Subcutaneous abdominal adipose tissue (tissue), 5 donors: ENCODE measurements around the gene PRELID1.
"Not testable (repeated sequence)": the region's sequence is repeated elsewhere in the genome, so short reads cannot be mapped to it uniquely, and the experiment has no call there.

ENCODE experiments used
- H3K27ac ChIP-seq: one replicate; pipeline ENCODE4 v1.7.0; 2013; ENCODE audit warnings: low read depth, mild to moderate bottlenecking, inconsistent platforms, low read length, moderate library complexity
- H3K27me3 ChIP-seq, 5 donors: one replicate each; pipeline ENCODE4 v1.7.0; 2013; ENCODE audit warnings: low read length in 5 of 5, inconsistent platforms in 1 of 5; ENCODE audit not compliant: control insufficient read depth in 5 of 5, insufficient read depth in 4 of 5
- H3K36me3 ChIP-seq, 5 donors: one replicate each; pipeline ENCODE4 v1.7.0; 2013; ENCODE audit warnings: low read length in 5 of 5; ENCODE audit not compliant: control insufficient read depth in 5 of 5, insufficient read depth in 5 of 5
- H3K4me1 ChIP-seq, 5 donors: one replicate each; pipeline ENCODE4 v1.7.0; 2013; ENCODE audit warnings: low read length in 5 of 5, mild to moderate bottlenecking in 3 of 5, moderate library complexity in 1 of 5; ENCODE audit not compliant: control insufficient read depth in 5 of 5, insufficient read depth in 5 of 5
- H3K4me3 ChIP-seq, 5 donors: one replicate each; pipeline ENCODE4 v1.7.0; 2013; ENCODE audit warnings: low read length in 5 of 5, low read depth in 1 of 5
- H3K9ac ChIP-seq, 5 donors: one replicate each; pipeline ENCODE4 v1.7.0; 2013; ENCODE audit warnings: low read length in 5 of 5, mild to moderate bottlenecking in 4 of 5, moderate library complexity in 3 of 5
- H3K9me3 ChIP-seq, 5 donors: one replicate each; pipeline ENCODE4 v1.7.0; 2013; ENCODE audit warnings: low read length in 5 of 5; ENCODE audit not compliant: control insufficient read depth in 5 of 5
- donor health status: healthy.
- donor health status: healthy.
- donor health status: healthy.
- donor health status: healthy.
- donor health status: healthy.

The PRELID1 gene

GRCh38 chr5:177334781-177335700, 31.4 kb downstream of the PRELID1 start:
- H3K27me3 ChIP-seq: no peaks in the 10 kb centered on the region
- H3K9me3 ChIP-seq: no peaks in the 10 kb centered on the region
- H3K4me1 ChIP-seq: no peaks in the 10 kb centered on the region
- H3K9ac ChIP-seq: no peak overlapping the region
- no peak overlapping the region for H3K4me3 ChIP-seq
- H3K36me3 ChIP-seq: peaks cover 0 to 98% (median 90%) of the 10 kb centered on the region in 5 donors
- no peak overlapping the region for H3K27ac ChIP-seq

- Histone ChIP-seq H3K4me1 (no peaks in the 10 kb centered on the region), H3K9me3 (no peaks in the 10 kb centered on the region), H3K36me3 (peaks cover 0 to 91% (median 84%) of the 10 kb centered on the region in 5 donors), H3K9ac (no peak overlapping the region), H3K27ac (no peak overlapping the region), H3K27me3 (no peaks in the 10 kb centered on the region), H3K4me3 (no peak overlapping the region)
Observed at GRCh38 chr5:177335701-177336065, 32.1 kb downstream of the PRELID1 start.

GRCh38 chr5:177336112-177336511, 32.5 kb downstream of the PRELID1 start:
- Histone ChIP-seq H3K9ac (no peak overlapping the region), H3K4me1 (no peaks in the 10 kb centered on the region), H3K9me3 (no peaks in the 10 kb centered on the region), H3K27ac (no peak overlapping the region), H3K4me3 (no peak overlapping the region), H3K27me3 (no peaks in the 10 kb centered on the region), H3K36me3 (peaks cover 0 to 87% (median 80%) of the 10 kb centered on the region in 5 donors)

- no peaks in the 10 kb centered on the region for H3K9me3 ChIP-seq
- H3K36me3 ChIP-seq: peaks cover 5 to 87% (median 77%) of the 10 kb centered on the region in 5 donors
- no peak overlapping the region for H3K4me3 ChIP-seq
- H3K9ac ChIP-seq: no peak overlapping the region
- no peaks in the 10 kb centered on the region for H3K4me1 ChIP-seq
- H3K27ac ChIP-seq: no peak overlapping the region
- H3K27me3 ChIP-seq: no peaks in the 10 kb centered on the region
Observed at GRCh38 chr5:177336603-177337494, 33.2 kb downstream of the PRELID1 start.

- H3K9me3 ChIP-seq: no peaks in the 10 kb centered on the region
- peaks cover 6 to 75% (median 66%) of the 10 kb centered on the region in 5 donors for H3K36me3 ChIP-seq
- H3K27me3 ChIP-seq: no peaks in the 10 kb centered on the region
- H3K27ac ChIP-seq: no peak overlapping the region
- no peaks in the 10 kb centered on the region for H3K4me1 ChIP-seq
- H3K4me3 ChIP-seq: no peak overlapping the region
- no peak overlapping the region for H3K9ac ChIP-seq
Observed at GRCh38 chr5:177338251-177339106, 34.9 kb downstream of the PRELID1 start.

GRCh38 chr5:177339107-177339638, 35.6 kb downstream of the PRELID1 start:
- H3K4me3 ChIP-seq: no peak overlapping the region
- no peaks in the 10 kb centered on the region for H3K9me3 ChIP-seq
- H3K36me3 ChIP-seq: peaks cover 6 to 70% (median 60%) of the 10 kb centered on the region in 5 donors
- no peak overlapping the region for H3K9ac ChIP-seq
- no peaks in the 10 kb centered on the region for H3K27me3 ChIP-seq
- H3K27ac ChIP-seq: no peak overlapping the region
- no peaks in the 10 kb centered on the region for H3K4me1 ChIP-seq

GRCh38 chr5:177343000-177343399, 39.4 kb downstream of the PRELID1 start:
- H3K4me3 ChIP-seq, H3K9ac ChIP-seq, H3K27me3 ChIP-seq, H3K9me3 ChIP-seq, H3K27ac ChIP-seq, H3K4me1 ChIP-seq: not testable (repeated sequence)
- H3K36me3 ChIP-seq: peaks cover 10 to 47% (median 26%) of the 10 kb centered on the region in 5 donors

- H3K9me3 ChIP-seq: no peaks in the 10 kb centered on the region
- H3K36me3 ChIP-seq: peaks cover 10 to 39% (median 20%) of the 10 kb centered on the region in 5 donors
- H3K27me3 ChIP-seq: no peaks in the 10 kb centered on the region
- no peak overlapping the region for H3K4me3 ChIP-seq
- H3K9ac ChIP-seq: no peak overlapping the region
- peaks cover 0 to 3% (median under 1%) of the 10 kb centered on the region in 5 donors for H3K4me1 ChIP-seq
- H3K27ac ChIP-seq: no peak overlapping the region
Observed at GRCh38 chr5:177343777-177344176, 40.2 kb downstream of the PRELID1 start.

- peaks cover 10 to 37% (median 16%) of the 10 kb centered on the region in 5 donors for H3K36me3 ChIP-seq
- no peaks in the 10 kb centered on the region for H3K27me3 ChIP-seq
- H3K9ac ChIP-seq: no peak overlapping the region
- no peaks in the 10 kb centered on the region for H3K9me3 ChIP-seq
- H3K27ac ChIP-seq: no peak overlapping the region
- no peak overlapping the region for H3K4me3 ChIP-seq
- peaks cover 7 to 11% (median 10%) of the 10 kb centered on the region in 5 donors for H3K4me1 ChIP-seq
Observed at GRCh38 chr5:177344891-177345290, 41.3 kb downstream of the PRELID1 start.
